Measurements from ENCODE around the gene RNF114. TPM values are rescaled to one million over a fixed set of nuclear protein-coding genes. Genes with fewer than 3 reads are reported as not detected.

Gene RNF114
- total and polyA plus RNA-seq, 2 donors (not counting 3 experiments of a cell fraction or from before 2014, with no cell fraction given): 45.8 to 81.7 TPM

DNA sequence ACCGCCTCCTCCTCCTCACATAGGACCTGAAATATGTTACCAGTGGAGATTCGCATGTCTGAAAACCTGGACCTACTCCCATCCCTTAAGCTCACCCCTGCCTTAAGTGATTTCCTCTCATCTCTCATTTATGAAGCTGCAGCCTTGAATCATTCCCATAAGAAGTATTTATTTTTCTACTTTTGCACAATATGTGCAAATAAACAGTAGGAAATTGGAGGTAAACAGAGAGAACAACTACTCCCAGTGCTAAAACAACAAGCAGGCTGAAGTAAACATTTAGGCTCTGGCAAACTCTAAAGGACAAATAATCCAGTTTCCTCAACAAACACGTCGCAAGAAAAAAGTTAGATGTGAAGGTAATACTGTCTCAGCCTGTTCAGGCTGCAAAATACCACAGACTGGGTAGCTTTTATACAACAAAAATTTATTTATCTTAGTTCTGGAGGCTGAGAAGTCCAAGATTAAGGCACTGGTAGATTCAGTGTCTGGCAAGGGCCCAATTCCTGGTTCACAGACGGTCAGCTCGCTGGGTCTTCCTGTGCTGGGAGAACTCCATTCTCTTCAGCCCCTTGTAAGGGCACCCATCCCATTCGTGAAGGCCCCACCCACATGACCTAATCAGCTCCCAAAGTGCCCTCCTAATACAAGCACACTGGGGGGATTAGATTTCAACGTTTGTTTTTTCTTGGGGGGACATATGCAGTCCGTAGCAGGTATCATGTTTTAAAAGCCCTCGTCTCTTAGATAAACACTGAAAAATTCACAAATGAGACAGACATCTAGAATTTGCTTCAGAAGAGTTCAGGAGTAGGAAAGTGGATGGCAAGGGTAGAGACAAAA, 36.4 kb upstream of the RNF114 start:
- dilution Hi-C loops (cut with MboI; ENCODE audit: extremely low pct_ligation_motif_present, low sequenced_read_pairs): no loop called here
- Histone ChIP-seq H3K9me3 (replicated peaks; ENCODE audit: control insufficient read depth, insufficient read depth, low read length) (no peaks in the 10 kb centered on the region), H2AFZ (ENCODE audit: low read depth, low read length) (no peak overlapping the region), H3K9me1 (replicated peaks; ENCODE audit: control insufficient read depth, extremely low read depth, insufficient read depth, low read length) (no peaks in the 10 kb centered on the region), H3K27ac (ENCODE audit: insufficient read depth, low read depth, low read length) (no peak overlapping the region), H3K27me3 (ENCODE audit: control insufficient read depth in 2 of 2, insufficient read depth in 2 of 2, low read length in 2 of 2) (no peaks in the 10 kb centered on the region), H3K9ac (replicated peaks; ENCODE audit: extremely low read depth, insufficient read depth, low read length) (no peak overlapping the region), H3K79me2 (ENCODE audit: control insufficient read depth, insufficient read depth, low read length) (no peaks in the 10 kb centered on the region), H4K20me1 (replicated peaks; ENCODE audit: control insufficient read depth, extremely low read depth, insufficient read depth, low read length) (no peaks in the 10 kb centered on the region), H3K36me3 (ENCODE audit: control insufficient read depth in 2 of 2, extremely low read depth in 1 of 2, insufficient read depth in 2 of 2, low read length in 2 of 2) (peaks cover 3 to 4% of the 10 kb centered on the region in 2 experiments), H3K4me3 (replicated peaks in 1 of 3; ENCODE audit: insufficient read depth in 1 of 3, low read depth in 1 of 3, low read length in 3 of 3) (no peak overlapping the region), H3K4me2 (ENCODE audit: insufficient read depth, low read length) (no peak overlapping the region), H3K4me1 (ENCODE audit: control insufficient read depth, extremely low read depth, insufficient read depth, low read length) (no peaks in the 10 kb centered on the region)
- FAIRE-seq (no peak), DNase-seq (ENCODE audit: low read depth, low spot score) (no peak)
- no TSS peak for BruUV-seq (replicated peaks)
- TF ChIP-seq FOS (IDR thresholded peaks at IDR 0.05; ENCODE audit: borderline replicate concordance, insufficient read depth, low read length) (no peak), EZH2 (IDR thresholded peaks at IDR 0.05; ENCODE audit: borderline replicate concordance, low read depth, low read length, severe bottlenecking) (no peak), GATA2 (IDR thresholded peaks at IDR 0.05; ENCODE audit: insufficient read depth, insufficient read length, low read depth, low read length) (no peak), POLR2AphosphoS5 (IDR thresholded peaks at IDR 0.05; ENCODE audit: insufficient read depth, low read depth, low read length) (no peak)
- TF ChIP-seq, protein P1, sequence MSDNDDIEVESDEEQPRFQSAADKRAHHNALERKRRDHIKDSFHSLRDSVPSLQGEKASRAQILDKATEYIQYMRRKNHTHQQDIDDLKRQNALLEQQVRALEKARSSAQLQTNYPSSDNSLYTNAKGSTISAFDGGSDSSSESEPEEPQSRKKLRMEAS (IDR thresholded peaks at IDR 0.05; ENCODE audit: insufficient read depth, insufficient read length): no peak
- TF ChIP-seq, protein P2, sequence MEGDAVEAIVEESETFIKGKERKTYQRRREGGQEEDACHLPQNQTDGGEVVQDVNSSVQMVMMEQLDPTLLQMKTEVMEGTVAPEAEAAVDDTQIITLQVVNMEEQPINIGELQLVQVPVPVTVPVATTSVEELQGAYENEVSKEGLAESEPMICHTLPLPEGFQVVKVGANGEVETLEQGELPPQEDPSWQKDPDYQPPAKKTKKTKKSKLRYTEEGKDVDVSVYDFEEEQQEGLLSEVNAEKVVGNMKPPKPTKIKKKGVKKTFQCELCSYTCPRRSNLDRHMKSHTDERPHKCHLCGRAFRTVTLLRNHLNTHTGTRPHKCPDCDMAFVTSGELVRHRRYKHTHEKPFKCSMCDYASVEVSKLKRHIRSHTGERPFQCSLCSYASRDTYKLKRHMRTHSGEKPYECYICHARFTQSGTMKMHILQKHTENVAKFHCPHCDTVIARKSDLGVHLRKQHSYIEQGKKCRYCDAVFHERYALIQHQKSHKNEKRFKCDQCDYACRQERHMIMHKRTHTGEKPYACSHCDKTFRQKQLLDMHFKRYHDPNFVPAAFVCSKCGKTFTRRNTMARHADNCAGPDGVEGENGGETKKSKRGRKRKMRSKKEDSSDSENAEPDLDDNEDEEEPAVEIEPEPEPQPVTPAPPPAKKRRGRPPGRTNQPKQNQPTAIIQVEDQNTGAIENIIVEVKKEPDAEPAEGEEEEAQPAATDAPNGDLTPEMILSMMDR (IDR thresholded peaks at IDR 0.05; ENCODE audit: extremely low read depth in 1 of 2, insufficient read depth in 1 of 2, low read depth in 1 of 2, low read length in 2 of 2): no peak
- CTCF ChIA-PET: interaction anchor here (0.7 to 6.7 kb wide), 5 partner anchors 10 to 358 kb away, joined by 3 to 60 read pairs (median 5); no protein-coding TSS in a partner anchor
- POLR2A ChIA-PET: no interaction called here
- intact Hi-C loops (cut with micrococcal nuclease): no loop called here

All from endothelial cell of umbilical vein (primary cell).